ENCODE measurements around the gene CEBPE. TPM values are rescaled to one million over a fixed set of nuclear protein-coding genes. Genes with fewer than 3 reads are reported as not detected.

The CEBPE gene
- total RNA-seq, 1 experiment from 2014 or later: not detected

- Histone ChIP-seq H3K27me3 (ENCODE audit: control insufficient read depth, insufficient read depth, low read length) (no peaks in the 10 kb centered on the region; the same call in 1 of the 2 replicates), H3K4me3 (ENCODE audit: insufficient read depth, low read depth, low read length) (no peak overlapping the region), H3K36me3 (replicated peaks; ENCODE audit: control insufficient read depth, insufficient read depth, low read length) (no peaks in the 10 kb centered on the region)
- no peak for DNase-seq
Measured at GRCh38 chr14:23105348-23105824, 13.7 kb downstream of the CEBPE start.

- H3K36me3 ChIP-seq (replicated peaks; ENCODE audit: control insufficient read depth, insufficient read depth, low read length): no peaks in the 10 kb centered on the region
- no peak within 1 kb of the TSS for H3K4me3 ChIP-seq (ENCODE audit: insufficient read depth, low read depth, low read length)
- no peaks in the 10 kb centered on the region; the same call in 1 of the 2 replicates for H3K27me3 ChIP-seq (ENCODE audit: control insufficient read depth, insufficient read depth, low read length)
- DNase-seq: no peak
Measured at GRCh38 chr14:23104591-23105347, 14.3 kb downstream of the CEBPE start, which contains the start of gene CIROP. TSS of gene CIROP (minus strand) at chr14:23104989. CDS start at chr14:23104920, 69 bp downstream.

GRCh38 chr14:23104070-23104590 is 14.9 kb downstream of the CEBPE start:
- Histone ChIP-seq H3K27me3 (ENCODE audit: control insufficient read depth, insufficient read depth, low read length) (no peaks in the 10 kb centered on the region; the same call in 1 of the 2 replicates), H3K4me3 (ENCODE audit: insufficient read depth, low read depth, low read length) (no peak overlapping the region), H3K36me3 (replicated peaks; ENCODE audit: control insufficient read depth, insufficient read depth, low read length) (no peaks in the 10 kb centered on the region)
- no peak for DNase-seq

- no peak for DNase-seq
- Histone ChIP-seq H3K4me3 (ENCODE audit: insufficient read depth, low read depth, low read length) (no peak overlapping the region), H3K27me3 (ENCODE audit: control insufficient read depth, insufficient read depth, low read length) (no peaks in the 10 kb centered on the region; the same call in 1 of the 2 replicates), H3K36me3 (replicated peaks; ENCODE audit: control insufficient read depth, insufficient read depth, low read length) (no peaks in the 10 kb centered on the region; the same call in 1 of the 2 replicates)
Measured at GRCh38 chr14:23103581-23103980, 15.5 kb downstream of the CEBPE start.

GRCh38 chr14:23102801-23103200 is 16.3 kb downstream of the CEBPE start:
- Histone ChIP-seq H3K27me3 (ENCODE audit: control insufficient read depth, insufficient read depth, low read length) (no peaks in the 10 kb centered on the region; the same call in 1 of the 2 replicates), H3K36me3 (replicated peaks; ENCODE audit: control insufficient read depth, insufficient read depth, low read length) (peaks cover 6% of the 10 kb centered on the region), H3K4me3 (ENCODE audit: insufficient read depth, low read depth, low read length) (no peak overlapping the region)
- no peak for DNase-seq

- H3K27me3 ChIP-seq (ENCODE audit: control insufficient read depth, insufficient read depth, low read length): no peaks in the 10 kb centered on the region; the same call in 1 of the 2 replicates
- H3K36me3 ChIP-seq (replicated peaks; ENCODE audit: control insufficient read depth, insufficient read depth, low read length): peaks cover 9% of the 10 kb centered on the region
- H3K4me3 ChIP-seq (ENCODE audit: insufficient read depth, low read depth, low read length): no peak overlapping the region
- DNase-seq: no peak
Measured at GRCh38 chr14:23101986-23102625, 16.9 kb downstream of the CEBPE start.

GRCh38 chr14:23101213-23101970 is 17.7 kb downstream of the CEBPE start:
- peaks cover 9% of the 10 kb centered on the region for H3K36me3 ChIP-seq (replicated peaks; ENCODE audit: control insufficient read depth, insufficient read depth, low read length)
- peak; percentile 31 for DNase-seq
- H3K4me3 ChIP-seq (ENCODE audit: insufficient read depth, low read depth, low read length): no peak overlapping the region
- H3K27me3 ChIP-seq (ENCODE audit: control insufficient read depth, insufficient read depth, low read length): no peaks in the 10 kb centered on the region; the same call in 1 of the 2 replicates

GRCh38 chr14:23099212-23099861 is 19.7 kb downstream of the CEBPE start:
- DNase-seq: no peak
- no peak overlapping the region for H3K4me3 ChIP-seq (ENCODE audit: insufficient read depth, low read depth, low read length)

GRCh38 chr14:23097786-23098185 is 21.3 kb downstream of the CEBPE start:
- DNase-seq: no peak
- no peak overlapping the region for H3K4me3 ChIP-seq (ENCODE audit: insufficient read depth, low read depth, low read length)
- H3K36me3 ChIP-seq (replicated peaks; ENCODE audit: control insufficient read depth, insufficient read depth, low read length): peaks cover 14% of the 10 kb centered on the region
- H3K27me3 ChIP-seq (ENCODE audit: control insufficient read depth, insufficient read depth, low read length): no peaks in the 10 kb centered on the region

More at GRCh38 chr14:23099212-23099861, 19.7 kb downstream of the CEBPE start:
- Histone ChIP-seq H3K36me3 (replicated peaks; ENCODE audit: control insufficient read depth, insufficient read depth, low read length) (peaks cover 9% of the 10 kb centered on the region), H3K27me3 (ENCODE audit: control insufficient read depth, insufficient read depth, low read length) (no peaks in the 10 kb centered on the region; the same call in 1 of the 2 replicates)

- Histone ChIP-seq H3K4me3 (ENCODE audit: insufficient read depth, low read depth, low read length) (peak within 1 kb of the TSS; percentile 92), H3K27me3 (ENCODE audit: control insufficient read depth, insufficient read depth, low read length) (no peaks in the 10 kb centered on the region), H3K36me3 (replicated peaks; ENCODE audit: control insufficient read depth, insufficient read depth, low read length) (peaks cover 26% of the 10 kb centered on the region)
- DNase-seq: peak; percentile 97
Measured at GRCh38 chr14:23095196-23096108, 23.6 kb downstream of the CEBPE start, which contains the start of gene C14orf119. TSS of gene C14orf119 (plus strand) at chr14:23095505. CDS start at chr14:23097659, 2,154 bp downstream.

- Histone ChIP-seq H3K36me3 (replicated peaks; ENCODE audit: control insufficient read depth, insufficient read depth, low read length) (peaks cover 32% of the 10 kb centered on the region), H3K4me3 (ENCODE audit: insufficient read depth, low read depth, low read length) (peak within 1 kb of the TSS; percentile 92), H3K27me3 (ENCODE audit: control insufficient read depth, insufficient read depth, low read length) (no peaks in the 10 kb centered on the region)
- DNase-seq: peak; percentile 89
Measured at GRCh38 chr14:23094666-23095195, 24.3 kb downstream of the CEBPE start, which contains the start of gene ACIN1. TSS of gene ACIN1 (minus strand) at chr14:23095136. CDS start at chr14:23095112, 24 bp downstream.

- H3K36me3 ChIP-seq (replicated peaks; ENCODE audit: control insufficient read depth, insufficient read depth, low read length): peaks cover 37% of the 10 kb centered on the region
- H3K27me3 ChIP-seq (ENCODE audit: control insufficient read depth, insufficient read depth, low read length): no peaks in the 10 kb centered on the region
- H3K4me3 ChIP-seq (ENCODE audit: insufficient read depth, low read depth, low read length): peak overlapping the region; percentile 92
- peak; percentile 93 for DNase-seq
Measured at GRCh38 chr14:23093991-23094665, 24.9 kb downstream of the CEBPE start.
